ENCODE data around the gene MZF1. TPM values are rescaled to one million over a fixed set of nuclear protein-coding genes. Genes with fewer than 3 reads are reported as not detected.
"Not testable (repeated sequence)": the region's sequence is repeated elsewhere in the genome, so short reads cannot be mapped to it uniquely, and the experiment has no call there.

The MZF1 gene
- total RNA-seq, 1 experiment from 2014 or later: 25.9 TPM

DNA sequence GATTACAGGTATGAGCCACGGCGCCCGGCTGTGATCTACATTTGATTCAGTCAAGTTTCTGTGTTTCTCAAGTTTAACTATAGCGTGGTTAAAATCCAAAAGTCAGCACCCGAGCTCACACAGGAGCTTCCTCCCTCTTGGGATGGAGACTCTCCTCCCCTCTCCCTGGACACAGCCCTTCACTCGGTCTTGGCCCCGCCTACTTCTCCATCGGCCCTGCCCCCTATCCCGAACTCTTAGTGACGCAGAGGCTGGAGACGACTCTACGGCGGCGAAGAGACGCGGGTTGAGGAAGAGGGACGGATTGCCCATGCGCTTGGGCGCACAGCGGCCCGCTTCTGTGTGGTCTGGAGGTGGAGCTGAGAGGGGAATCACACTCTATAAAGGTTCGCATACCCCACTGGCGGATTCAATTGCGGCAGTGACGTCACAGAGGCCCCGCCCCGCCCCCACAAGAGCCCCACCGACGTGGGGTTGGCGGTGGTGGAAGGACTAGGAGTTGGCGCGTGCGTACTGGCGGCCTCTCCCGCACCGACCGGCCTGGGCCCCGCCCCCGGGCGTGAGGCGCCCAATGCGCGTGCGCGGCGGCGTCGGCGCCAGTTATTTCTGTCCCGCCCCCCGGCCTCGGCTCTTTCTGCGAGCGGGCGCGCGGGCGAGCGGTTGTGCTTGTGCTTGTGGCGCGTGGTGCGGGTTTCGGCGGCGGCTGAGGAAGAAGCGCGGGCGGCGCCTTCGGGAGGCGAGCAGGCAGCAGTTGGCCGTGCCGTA lies 29.1 kb downstream of the MZF1 start, which contains the start of gene TRIM28:
Gene TRIM28 (plus strand): TSS at position 239 of the 765 bp plus-strand sequence. CDS start 694 bp downstream, outside the sequence.
- in situ Hi-C loops (cut with HindIII; ENCODE audit: low pct_unique_long_range_greater_than_20kb, low sequenced_read_pairs): no loop called here
- peak; percentile 97 for ATAC-seq
- TF ChIP-seq, protein P1, sequence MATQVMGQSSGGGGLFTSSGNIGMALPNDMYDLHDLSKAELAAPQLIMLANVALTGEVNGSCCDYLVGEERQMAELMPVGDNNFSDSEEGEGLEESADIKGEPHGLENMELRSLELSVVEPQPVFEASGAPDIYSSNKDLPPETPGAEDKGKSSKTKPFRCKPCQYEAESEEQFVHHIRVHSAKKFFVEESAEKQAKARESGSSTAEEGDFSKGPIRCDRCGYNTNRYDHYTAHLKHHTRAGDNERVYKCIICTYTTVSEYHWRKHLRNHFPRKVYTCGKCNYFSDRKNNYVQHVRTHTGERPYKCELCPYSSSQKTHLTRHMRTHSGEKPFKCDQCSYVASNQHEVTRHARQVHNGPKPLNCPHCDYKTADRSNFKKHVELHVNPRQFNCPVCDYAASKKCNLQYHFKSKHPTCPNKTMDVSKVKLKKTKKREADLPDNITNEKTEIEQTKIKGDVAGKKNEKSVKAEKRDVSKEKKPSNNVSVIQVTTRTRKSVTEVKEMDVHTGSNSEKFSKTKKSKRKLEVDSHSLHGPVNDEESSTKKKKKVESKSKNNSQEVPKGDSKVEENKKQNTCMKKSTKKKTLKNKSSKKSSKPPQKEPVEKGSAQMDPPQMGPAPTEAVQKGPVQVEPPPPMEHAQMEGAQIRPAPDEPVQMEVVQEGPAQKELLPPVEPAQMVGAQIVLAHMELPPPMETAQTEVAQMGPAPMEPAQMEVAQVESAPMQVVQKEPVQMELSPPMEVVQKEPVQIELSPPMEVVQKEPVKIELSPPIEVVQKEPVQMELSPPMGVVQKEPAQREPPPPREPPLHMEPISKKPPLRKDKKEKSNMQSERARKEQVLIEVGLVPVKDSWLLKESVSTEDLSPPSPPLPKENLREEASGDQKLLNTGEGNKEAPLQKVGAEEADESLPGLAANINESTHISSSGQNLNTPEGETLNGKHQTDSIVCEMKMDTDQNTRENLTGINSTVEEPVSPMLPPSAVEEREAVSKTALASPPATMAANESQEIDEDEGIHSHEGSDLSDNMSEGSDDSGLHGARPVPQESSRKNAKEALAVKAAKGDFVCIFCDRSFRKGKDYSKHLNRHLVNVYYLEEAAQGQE (IDR thresholded peaks at IDR 0.05; ENCODE audit: insufficient read depth in 1 of 2, low read depth in 2 of 2, low read length in 1 of 2): 0 out of 4 replicates have a peak, but pooled peaks of 1 of the 2 experiments have one; percentile 12
- TF ChIP-seq, protein P2, sequence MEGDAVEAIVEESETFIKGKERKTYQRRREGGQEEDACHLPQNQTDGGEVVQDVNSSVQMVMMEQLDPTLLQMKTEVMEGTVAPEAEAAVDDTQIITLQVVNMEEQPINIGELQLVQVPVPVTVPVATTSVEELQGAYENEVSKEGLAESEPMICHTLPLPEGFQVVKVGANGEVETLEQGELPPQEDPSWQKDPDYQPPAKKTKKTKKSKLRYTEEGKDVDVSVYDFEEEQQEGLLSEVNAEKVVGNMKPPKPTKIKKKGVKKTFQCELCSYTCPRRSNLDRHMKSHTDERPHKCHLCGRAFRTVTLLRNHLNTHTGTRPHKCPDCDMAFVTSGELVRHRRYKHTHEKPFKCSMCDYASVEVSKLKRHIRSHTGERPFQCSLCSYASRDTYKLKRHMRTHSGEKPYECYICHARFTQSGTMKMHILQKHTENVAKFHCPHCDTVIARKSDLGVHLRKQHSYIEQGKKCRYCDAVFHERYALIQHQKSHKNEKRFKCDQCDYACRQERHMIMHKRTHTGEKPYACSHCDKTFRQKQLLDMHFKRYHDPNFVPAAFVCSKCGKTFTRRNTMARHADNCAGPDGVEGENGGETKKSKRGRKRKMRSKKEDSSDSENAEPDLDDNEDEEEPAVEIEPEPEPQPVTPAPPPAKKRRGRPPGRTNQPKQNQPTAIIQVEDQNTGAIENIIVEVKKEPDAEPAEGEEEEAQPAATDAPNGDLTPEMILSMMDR (IDR thresholded peaks at IDR 0.05): no peak
- TF ChIP-seq SIN3A (IDR thresholded peaks at IDR 0.05; ENCODE audit: borderline replicate concordance, insufficient read depth, low read depth, low read length) (peak; percentile 97), POLR2AphosphoS5 (IDR thresholded peaks at IDR 0.05; ENCODE audit: low read depth, low read length) (peak; percentile 98), TCF7L2 (IDR thresholded peaks at IDR 0.05; ENCODE audit: low read depth, low read length) (0 out of 2 replicates have a peak, but pooled peaks have one; percentile 20)
- intact Hi-C loops (cut with micrococcal nuclease; ENCODE audit: unreplicated experiment): no loop called here
- Histone ChIP-seq H3K36me3 (ENCODE audit: control insufficient read depth, insufficient read depth, low read length) (peaks cover 28% of the 10 kb centered on the region), H3K27me3 (ENCODE audit: control insufficient read depth, insufficient read depth, low read length) (peaks cover 4% of the 10 kb centered on the region), H3K4me1 (ENCODE audit: control insufficient read depth, insufficient read depth, low read length) (peaks cover 10% of the 10 kb centered on the region), H3K4me3 (ENCODE audit: low read depth in 2 of 2, low read length in 2 of 2) (peak within 1 kb of the TSS; percentile 91 to 100), H3K27ac (ENCODE audit: low read length) (peak within 1 kb of the TSS; percentile 96), H3K9me3 (ENCODE audit: control insufficient read depth, insufficient read depth, low read depth, low read length) (no peaks in the 10 kb centered on the region)
- ChIA-PET CTCF (interaction anchor here (0.5 to 1.2 kb wide), 2 partner anchors 24 to 265 kb away, joined by 10 to 11 read pairs; partner anchors contain the start of genes ZBTB45 and ZNF8), POLR2A (interaction anchor here (0.5 to 1.2 kb wide), 8 partner anchors 8 to 126 kb away, joined by 3 to 8 read pairs (median 5); partner anchors contain the start of genes CHMP2A and ZBTB45)
- DNase-seq (ENCODE audit: low read depth, low spot score): peak; percentile 97
- no TSS peak for BruUV-seq (replicated peaks)

DNA sequence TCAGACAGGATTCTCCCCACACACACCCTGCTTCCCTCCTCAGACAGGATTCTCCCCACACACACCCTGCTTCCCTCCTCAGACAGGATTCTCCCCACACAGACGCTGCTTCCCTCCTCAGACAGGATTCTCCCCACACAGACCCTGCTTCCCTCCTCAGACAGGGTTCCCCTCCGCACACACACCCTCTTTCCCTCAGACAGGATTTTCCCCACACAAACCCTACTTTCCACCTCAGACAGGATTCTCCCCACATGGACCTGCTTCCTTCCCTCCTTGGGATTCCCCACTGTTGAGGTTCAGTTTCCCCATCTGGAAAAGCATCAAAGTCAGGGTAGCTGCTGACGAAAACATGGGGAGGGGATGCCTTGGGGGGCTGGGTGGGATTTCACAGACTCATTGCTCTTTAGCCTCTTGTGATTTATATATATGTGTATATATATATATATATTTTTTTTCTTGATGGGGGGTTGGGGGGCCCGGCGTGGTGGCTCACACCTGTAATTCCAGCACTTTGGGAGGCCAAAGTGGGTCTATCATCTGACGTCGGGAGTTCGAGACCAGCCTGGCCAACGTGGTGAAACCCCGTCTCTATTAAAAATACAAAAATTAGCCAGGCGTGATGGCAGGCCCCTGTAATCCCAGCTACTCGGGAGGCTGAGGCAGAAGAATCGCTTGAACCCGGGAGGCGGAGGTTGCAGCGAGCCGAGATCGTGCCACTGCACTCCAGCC lies 30.3 kb downstream of the MZF1 start:
- H3K9me3 ChIP-seq (ENCODE audit: control insufficient read depth, insufficient read depth, low read depth, low read length); ATAC-seq; H3K27me3 ChIP-seq (ENCODE audit: control insufficient read depth, insufficient read depth, low read length); intact Hi-C loops (cut with micrococcal nuclease; ENCODE audit: unreplicated experiment); in situ Hi-C loops (cut with HindIII; ENCODE audit: low pct_unique_long_range_greater_than_20kb, low sequenced_read_pairs); CTCF ChIA-PET; DNase-seq (ENCODE audit: low read depth, low spot score); BruUV-seq (replicated peaks): not testable (repeated sequence)
- H3K4me3 ChIP-seq (ENCODE audit: low read depth in 2 of 2, low read length in 2 of 2): peak overlapping the region; percentile 91 to 100
- H3K27ac ChIP-seq (ENCODE audit: low read length): peak overlapping the region; percentile 96
- H3K36me3 ChIP-seq (ENCODE audit: control insufficient read depth, insufficient read depth, low read length): peaks cover 16% of the 10 kb centered on the region; the same call in 1 of the 2 replicates
- H3K4me1 ChIP-seq (ENCODE audit: control insufficient read depth, insufficient read depth, low read length): peaks cover 13% of the 10 kb centered on the region
- POLR2A ChIA-PET: interaction anchor here (0.8 kb wide), 1 partner anchor 34 kb away, joined by 8 read pairs; no protein-coding TSS in a partner anchor

DNA sequence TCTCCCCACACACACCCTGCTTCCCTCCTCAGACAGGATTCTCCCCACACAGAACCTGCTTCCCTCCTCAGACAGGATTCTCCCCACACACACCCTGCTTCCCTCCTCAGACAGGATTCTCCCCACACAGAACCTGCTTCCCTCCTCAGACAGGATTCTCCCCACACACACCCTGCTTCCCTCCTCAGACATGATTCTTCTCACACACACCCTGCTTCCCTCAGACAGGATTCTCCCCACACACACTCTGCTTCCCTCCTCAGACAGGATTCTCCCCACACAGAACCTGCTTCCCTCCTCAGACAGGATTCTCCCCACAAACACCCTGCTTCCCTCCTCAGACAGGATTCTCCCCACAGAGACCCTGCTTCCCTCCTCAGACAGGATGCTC lies 34.0 kb downstream of the MZF1 start:
- CTCF ChIA-PET; POLR2A ChIA-PET; intact Hi-C loops (cut with micrococcal nuclease; ENCODE audit: unreplicated experiment): not testable (repeated sequence)

More for the DNA sequence above, 34.0 kb downstream of the MZF1 start:
- H3K9me3 ChIP-seq (ENCODE audit: control insufficient read depth, insufficient read depth, low read depth, low read length); in situ Hi-C loops (cut with HindIII; ENCODE audit: low pct_unique_long_range_greater_than_20kb, low sequenced_read_pairs); ATAC-seq; H3K4me3 ChIP-seq (ENCODE audit: low read depth in 2 of 2, low read length in 2 of 2); DNase-seq (ENCODE audit: low read depth, low spot score); BruUV-seq (replicated peaks); H3K36me3 ChIP-seq (ENCODE audit: control insufficient read depth, insufficient read depth, low read length); H3K4me1 ChIP-seq (ENCODE audit: control insufficient read depth, insufficient read depth, low read length); H3K27me3 ChIP-seq (ENCODE audit: control insufficient read depth, insufficient read depth, low read length): not testable (repeated sequence)
- peak overlapping the region; percentile 18 for H3K27ac ChIP-seq (ENCODE audit: low read length)

All from Panc1 (cell line).